HepG2 (cell line): Measurements from ENCODE around the gene PLEKHM2. TPM values are rescaled to one million over a fixed set of nuclear protein-coding genes. Genes with fewer than 3 reads are reported as not detected.

Experiments used
- ATAC-seq: fragments of 200-7000 bp; cut with Tn5 transposase; 3 replicates; pipeline ENCODE4 v1.9.1; 2020; ENCODE audit warnings: mild to moderate bottlenecking, moderate library complexity
- BruUV-seq: library from RNA; stranded (reverse); fragments of 400-500 nt; replicated peaks from 2 replicates; lab custom pipeline; 2021; lab: Mats Ljungman, UMichigan
- CTCF ChIA-PET: fragments of 300-600 bp; formaldehyde crosslinking; extraction: SDS; loops from one replicate; lab custom pipeline; 2021; ENCODE audit warnings: low total read pairs, inconsistent platforms, low intra/inter-chr PET ratio; lab: Yijun Ruan, JAX
- POLR2A ChIA-PET: fragments of 350-600 bp; sonication (Branson Sonifier 250); formaldehyde crosslinking; loops from one replicate; lab custom pipeline; 2020; ENCODE audit warnings: antibody characterized with exemption, inconsistent platforms; lab: Yijun Ruan, JAX
- DNase-seq: peaks from one replicate; pipeline ENCODE4 v3.0.0-alpha.2; 2015; ENCODE audit warnings: low spot score
- FAIRE-seq: peaks from 3 replicates; lab custom pipeline; 2011; peaks lifted over from hg19 to GRCh38; lab: Jason Lieb, UNC
- H2AFZ ChIP-seq: one replicate; pipeline ENCODE4 v1.6.1; 2011; ENCODE audit warnings: low read length, inconsistent platforms
- H3K27ac ChIP-seq: fragments of 300-600 bp; 3 replicates; pipeline ENCODE4 v1.8.0; 2011; ENCODE audit warnings: mixed run types, mild to moderate bottlenecking, mixed read lengths, low read length, inconsistent platforms; ENCODE audit not compliant: insufficient read depth; ENCODE audit errors: extremely low read length
- H3K27me3 ChIP-seq, 2 experiments: fragments of 200-600 bp in 1 of 2; 2 replicates in 1 of 2; 3 replicates in 1 of 2; pipeline versions ENCODE4 v1.6.0 to v1.8.0; 2011; ENCODE audit warnings: low read length in 2 of 2, mild to moderate bottlenecking in 2 of 2, moderate library complexity in 2 of 2, inconsistent platforms in 1 of 2; ENCODE audit not compliant: insufficient read depth in 2 of 2, control insufficient read depth in 1 of 2
- H3K36me3 ChIP-seq, 2 experiments: fragments of 200-600 bp in 1 of 2; replicated peaks in 1 of 2; 2 replicates in 1 of 2; 3 replicates in 1 of 2; pipeline versions ENCODE4 v1.5.1 to v1.8.0; 2011; ENCODE audit warnings: low read length in 2 of 2, inconsistent platforms in 1 of 2; ENCODE audit not compliant: insufficient read depth in 2 of 2, control insufficient read depth in 1 of 2
- H3K4me1 ChIP-seq: 2 replicates; pipeline ENCODE4 v1.5.1; 2012; ENCODE audit warnings: low read length, inconsistent platforms; ENCODE audit not compliant: insufficient read depth
- H3K4me2 ChIP-seq: 2 replicates; pipeline ENCODE4 v1.6.0; 2011; ENCODE audit warnings: low read depth, low read length, inconsistent platforms
- H3K4me3 ChIP-seq, 3 experiments: fragments of 200-600 bp in 1 of 3; sonication (generic), shearing (Covaris generic) in 1 of 3; replicated peaks in 1 of 3; 2 replicates each; pipeline ENCODE4 v1.5.1; 2011 to 2016; ENCODE audit warnings: low read length in 3 of 3, inconsistent platforms in 2 of 3, low read depth in 2 of 3, mild to moderate bottlenecking in 2 of 3, control low read depth in 1 of 3, mixed read lengths in 1 of 3; ENCODE audit not compliant: insufficient read depth in 1 of 3
- H3K79me2 ChIP-seq: one replicate; pipeline ENCODE4 v1.6.1; 2011; ENCODE audit warnings: low read length, inconsistent platforms; ENCODE audit not compliant: insufficient read depth
- H3K9ac ChIP-seq: 2 replicates; pipeline ENCODE4 v1.6.0; 2011; ENCODE audit warnings: mild to moderate bottlenecking, low read depth, low read length, inconsistent platforms; ENCODE audit not compliant: insufficient read depth
- H3K9me3 ChIP-seq: 2 replicates; pipeline ENCODE4 v1.5.1; 2012; ENCODE audit warnings: mild to moderate bottlenecking, low read length
- H4K20me1 ChIP-seq: 2 replicates; pipeline ENCODE4 v1.6.0; 2011; ENCODE audit warnings: inconsistent platforms, mild to moderate bottlenecking, low read length, moderate library complexity; ENCODE audit not compliant: insufficient read depth
- HNF4G ChIP-seq, 2 experiments: sonication (generic) in 1 of 2; formaldehyde crosslinking in 1 of 2; IDR thresholded peaks; 2 replicates each; pipeline versions ENCODE4 v1.4.0 to v1.6.1; 2011 to 2020; ENCODE audit warnings: borderline replicate concordance in 2 of 2, low read depth in 2 of 2, mild to moderate bottlenecking in 2 of 2, low read length in 1 of 2, missing genetic modification reagents in 1 of 2, moderate library complexity in 1 of 2
- MAFF ChIP-seq: IDR thresholded peaks from 2 replicates; pipeline ENCODE4 v1.6.1; 2011; ENCODE audit warnings: low read depth, low read length, improper control_type of control experiment
- MAFK ChIP-seq, 2 experiments: IDR thresholded peaks in 1 of 2; conservative IDR thresholded peaks in 1 of 2; 2 replicates each; pipeline ENCODE4 v1.6.1; 2011; ENCODE audit warnings: improper control_type of control experiment in 2 of 2, low read length in 2 of 2
- NCOA1 ChIP-seq: sonication (generic); formaldehyde crosslinking; IDR thresholded peaks from 2 replicates; pipeline ENCODE4 v1.9.0; 2021; ENCODE audit warnings: missing genetic modification reagents
- PHF5A ChIP-seq: IDR thresholded peaks from one replicate; pipeline ENCODE4 v1.6.1; 2018; ENCODE audit warnings: low read depth, missing genetic modification reagents; ENCODE audit not compliant: unreplicated experiment
- ZNF460 ChIP-seq: sonication (generic); formaldehyde crosslinking; IDR thresholded peaks from 2 replicates; pipeline ENCODE4 v1.5.1; 2020; ENCODE audit warnings: missing genetic modification reagents, mild to moderate bottlenecking, borderline replicate concordance
- ZNF816 ChIP-seq: sonication (generic); formaldehyde crosslinking; IDR thresholded peaks from 2 replicates; pipeline ENCODE4 v1.8.0; 2022; ENCODE audit warnings: missing genetic modification reagents, mild to moderate bottlenecking, borderline replicate concordance
- WGBS: methylation state at CpG from one replicate; pipeline ENCODE4 v1.1.6; 2017; ENCODE audit warnings: low lambda C conversion rate; 5-methylcytosine and 5-hydroxymethylcytosine counted together
- in situ Hi-C: cut with HindIII; loops from 2 replicates; pipeline ENCODE4 v1.10.0; 2017; ENCODE audit warnings: low pct_unique_long_range_greater_than_20kb; ENCODE audit not compliant: extremely low pct_ligation_motif_present
- intact Hi-C: fragments of 100-400 bp; cut with micrococcal nuclease; formaldehyde crosslinking; loops from one replicate; pipeline ENCODE4 v1.10.0; 2022; ENCODE audit not compliant: unreplicated experiment
- polyA plus RNA-seq, 8 experiments: library from polyadenylated mRNA; depleted of rRNA in 3 of 8; stranded (reverse) in 7 of 8; unstranded in 1 of 8; fragments of >200 nt; fragmentation: Illumina TruSeq in 4 of 8; extraction: Trizol in 4 of 8; gene quantifications; 2 replicates each; pipeline versions ENCODE4 v1.2.1 to v1.2.3, GENCODE V29; 2011 to 2016; ENCODE audit warnings: low read depth in 4 of 8, missing spikeins in 1 of 8, mixed read lengths in 1 of 8; ENCODE audit not compliant: insufficient read depth in 1 of 8
- total RNA-seq, 5 experiments: library from RNA; depleted of rRNA; stranded (reverse); fragments of >200 nt; fragmentation: Illumina TruSeq; extraction: Trizol; gene quantifications; 2 replicates each; pipeline ENCODE4 v1.2.3, GENCODE V29; 2016; ENCODE audit warnings: low read depth in 1 of 5
- TF ChIP-seq, protein P1 (sequence below): sonication (generic); formaldehyde crosslinking; IDR thresholded peaks from 2 replicates; pipeline ENCODE4 v1.8.0; 2022; ENCODE audit warnings: mild to moderate bottlenecking, missing genetic modification reagents, moderate library complexity
- TF ChIP-seq, protein P2 (sequence below): sonication (generic); formaldehyde crosslinking; IDR thresholded peaks from 2 replicates; pipeline ENCODE4 v1.4.0; 2020; ENCODE audit warnings: missing genetic modification reagents; ENCODE audit errors: not compliant biosample characterization

The PLEKHM2 gene
- total and polyA plus RNA-seq, 2 of the 13 experiments (the other 11 are each of a cell fraction or from before 2014, with no cell fraction given): 16.5 to 27.3 TPM

DNA sequence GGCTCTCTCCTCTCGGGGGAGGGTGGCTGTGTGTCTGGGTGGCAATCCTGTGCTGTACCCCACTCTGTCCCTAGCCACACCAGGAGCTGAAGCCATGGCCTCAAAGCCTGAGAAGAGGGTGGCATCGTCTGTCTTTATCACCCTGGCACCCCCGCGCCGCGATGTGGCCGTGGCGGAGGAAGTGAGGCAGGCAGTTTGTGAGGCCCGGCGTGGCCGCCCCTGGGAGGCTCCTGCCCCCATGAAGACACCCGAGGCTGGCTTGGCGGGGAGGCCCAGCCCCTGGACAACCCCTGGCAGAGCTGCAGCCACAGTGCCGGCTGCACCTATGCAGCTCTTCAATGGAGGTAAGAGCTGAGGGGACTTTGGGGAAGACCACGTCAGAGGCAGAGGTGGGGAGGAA is 80.8 kb downstream of the PLEKHM2 start (continued):
- TF ChIP-seq, protein P1, sequence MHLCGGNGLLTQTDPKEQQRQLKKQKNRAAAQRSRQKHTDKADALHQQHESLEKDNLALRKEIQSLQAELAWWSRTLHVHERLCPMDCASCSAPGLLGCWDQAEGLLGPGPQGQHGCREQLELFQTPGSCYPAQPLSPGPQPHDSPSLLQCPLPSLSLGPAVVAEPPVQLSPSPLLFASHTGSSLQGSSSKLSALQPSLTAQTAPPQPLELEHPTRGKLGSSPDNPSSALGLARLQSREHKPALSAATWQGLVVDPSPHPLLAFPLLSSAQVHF (CRISPR knock-in tag): no peak
- TF ChIP-seq NCOA1 (CRISPR knock-in tag): no peak
- TF ChIP-seq ZNF460 (CRISPR knock-in tag): no peak
- TF ChIP-seq HNF4G (IDR thresholded peaks at IDR 0.05; ENCODE audit: borderline replicate concordance, low read depth, low read length): no peak
- no peak for TF ChIP-seq HNF4G (CRISPR knock-in tag; IDR thresholded peaks at IDR 0.05; ENCODE audit: borderline replicate concordance, low read depth)
- TF ChIP-seq, all 625 proteins: peak for 0

DNA sequence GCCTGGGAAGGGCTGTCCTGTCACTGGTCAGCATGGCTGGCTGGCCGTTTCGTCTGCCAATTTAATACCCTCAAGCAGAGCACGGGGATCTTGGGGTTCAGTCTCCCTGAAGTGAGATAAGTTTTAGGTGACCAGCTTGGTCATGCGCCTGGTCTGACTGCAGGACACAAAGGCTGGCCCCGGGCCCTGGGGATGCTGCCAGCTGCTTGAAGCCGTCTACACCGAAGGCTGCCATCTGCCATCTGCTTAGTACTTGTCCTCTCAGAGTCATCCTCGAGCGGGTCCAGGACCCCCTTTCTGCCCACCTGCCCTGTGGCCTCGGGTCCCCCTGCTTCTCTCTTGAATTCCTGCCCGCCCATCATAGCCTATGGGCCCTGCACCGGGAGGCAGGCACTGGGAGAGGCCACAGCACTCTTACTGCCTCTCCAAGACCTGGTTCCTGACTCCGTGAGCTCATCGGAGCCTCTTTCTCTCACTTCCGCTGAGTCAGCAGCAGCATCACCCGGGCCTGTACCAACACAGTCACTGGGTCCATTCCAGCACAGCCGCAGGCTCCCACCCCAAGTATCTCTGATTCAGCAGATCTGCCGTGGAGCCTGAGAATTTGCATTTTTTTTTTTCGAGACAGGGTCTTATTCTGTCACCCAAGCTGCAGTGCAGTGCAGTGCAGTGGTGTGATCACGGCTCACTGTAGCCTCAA is 81.5 kb downstream of the PLEKHM2 start:
- CTCF ChIA-PET: no interaction called here
- FAIRE-seq: no peak
- no peaks in the 10 kb centered on the region for H3K79me2 ChIP-seq

More for the DNA sequence above, 81.5 kb downstream of the PLEKHM2 start:
- POLR2A ChIA-PET: no interaction called here
- TF ChIP-seq PHF5A (CRISPR knock-in tag) (no peak), MAFF (peak; percentile 94), ZNF816 (no peak), MAFK (conservative IDR thresholded peaks at IDR 0.05 in 1 of 2, IDR thresholded peaks at IDR 0.05 in 1 of 2; ENCODE audit: low read length in 2 of 2) (peak; percentile 95 to 98)
- TF ChIP-seq, protein P2, sequence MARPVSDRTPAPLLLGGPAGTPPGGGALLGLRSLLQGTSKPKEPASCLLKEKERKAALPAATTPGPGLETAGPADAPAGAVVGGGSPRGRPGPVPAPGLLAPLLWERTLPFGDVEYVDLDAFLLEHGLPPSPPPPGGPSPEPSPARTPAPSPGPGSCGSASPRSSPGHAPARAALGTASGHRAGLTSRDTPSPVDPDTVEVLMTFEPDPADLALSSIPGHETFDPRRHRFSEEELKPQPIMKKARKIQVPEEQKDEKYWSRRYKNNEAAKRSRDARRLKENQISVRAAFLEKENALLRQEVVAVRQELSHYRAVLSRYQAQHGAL (CRISPR knock-in tag): no peak
- no peak overlapping the region for H3K27ac ChIP-seq
- DNase-seq: no peak
- no peak overlapping the region for H3K4me2 ChIP-seq
- no peak overlapping the region for H2AFZ ChIP-seq
- H3K27me3 ChIP-seq: no peaks in the 10 kb centered on the region
- peaks cover 0 to 3% of the 10 kb centered on the region in 2 experiments; a peak in 2 of 5 replicates for H3K36me3 ChIP-seq
- H3K4me3 ChIP-seq: no peak overlapping the region
- no peaks in the 10 kb centered on the region for H3K9me3 ChIP-seq
- WGBS: 93% methylated on average over 13 of the region's 20 CpGs
- H3K4me1 ChIP-seq: peaks cover 22% of the 10 kb centered on the region
- ATAC-seq: no peak
- H4K20me1 ChIP-seq: no peaks in the 10 kb centered on the region
- no peak overlapping the region for H3K9ac ChIP-seq
- intact Hi-C loops (no loop called here), in situ Hi-C loops (no loop called here)
- no TSS peak for BruUV-seq
